Testis (tissue), 2 donors: ENCODE results near the gene LMBRD2.

Source experiments
- POLR2A ChIP-seq: fragments of 450-650 bp; IDR thresholded peaks from one replicate; pipeline ENCODE4 v1.6.1; 2017; ENCODE audit warnings: antibody characterized with exemption, mild to moderate bottlenecking, moderate library complexity
- TF ChIP-seq, protein P1 (sequence below), 3 experiments: fragments of 450-650 bp in 2 of 3; fragments of 200-600 bp in 1 of 3; sonication (generic) in 1 of 3; IDR thresholded peaks; one replicate each; pipeline ENCODE4 v1.5.1; 2016 to 2019; ENCODE audit warnings: antibody characterized with exemption in 3 of 3, mild to moderate bottlenecking in 2 of 3, moderate library complexity in 1 of 3

DNA sequence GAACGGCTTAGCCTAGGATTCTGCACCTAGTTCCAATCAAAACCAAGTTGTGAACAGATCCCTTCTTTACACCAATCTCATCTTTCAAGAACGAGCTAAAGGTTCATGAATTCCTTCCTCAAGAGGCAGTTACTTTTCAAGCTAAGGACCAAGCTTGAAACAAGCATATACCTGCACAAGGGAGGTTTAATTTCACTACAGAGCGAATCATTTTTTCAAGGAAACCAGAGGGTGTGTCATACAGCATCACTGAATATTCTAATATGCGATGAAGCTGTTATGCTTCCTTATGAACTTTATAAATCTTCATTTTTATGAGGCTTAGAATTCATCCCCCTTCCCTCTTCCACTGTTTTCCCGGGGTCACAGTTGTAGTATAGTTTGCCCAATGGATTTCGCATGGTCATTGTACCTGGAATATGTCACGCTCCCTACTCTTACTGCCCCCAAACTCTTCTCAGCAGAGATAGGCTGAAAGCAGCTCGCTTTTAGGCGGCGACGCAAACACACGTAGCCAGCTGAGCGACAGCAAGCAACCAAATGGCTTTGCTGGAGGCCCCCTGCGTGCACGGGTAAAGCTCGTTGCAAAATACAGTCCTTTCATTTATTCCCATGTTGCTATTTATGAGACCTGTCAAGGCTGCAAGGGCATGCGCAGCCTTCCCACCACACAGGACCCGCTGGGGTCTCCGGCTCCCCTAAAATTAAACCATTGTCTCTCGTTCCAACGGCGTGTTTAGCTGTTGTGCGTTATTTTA is 832 bp downstream of the LMBRD2 start:
- TF ChIP-seq POLR2A = no peak
- TF ChIP-seq, protein P1, sequence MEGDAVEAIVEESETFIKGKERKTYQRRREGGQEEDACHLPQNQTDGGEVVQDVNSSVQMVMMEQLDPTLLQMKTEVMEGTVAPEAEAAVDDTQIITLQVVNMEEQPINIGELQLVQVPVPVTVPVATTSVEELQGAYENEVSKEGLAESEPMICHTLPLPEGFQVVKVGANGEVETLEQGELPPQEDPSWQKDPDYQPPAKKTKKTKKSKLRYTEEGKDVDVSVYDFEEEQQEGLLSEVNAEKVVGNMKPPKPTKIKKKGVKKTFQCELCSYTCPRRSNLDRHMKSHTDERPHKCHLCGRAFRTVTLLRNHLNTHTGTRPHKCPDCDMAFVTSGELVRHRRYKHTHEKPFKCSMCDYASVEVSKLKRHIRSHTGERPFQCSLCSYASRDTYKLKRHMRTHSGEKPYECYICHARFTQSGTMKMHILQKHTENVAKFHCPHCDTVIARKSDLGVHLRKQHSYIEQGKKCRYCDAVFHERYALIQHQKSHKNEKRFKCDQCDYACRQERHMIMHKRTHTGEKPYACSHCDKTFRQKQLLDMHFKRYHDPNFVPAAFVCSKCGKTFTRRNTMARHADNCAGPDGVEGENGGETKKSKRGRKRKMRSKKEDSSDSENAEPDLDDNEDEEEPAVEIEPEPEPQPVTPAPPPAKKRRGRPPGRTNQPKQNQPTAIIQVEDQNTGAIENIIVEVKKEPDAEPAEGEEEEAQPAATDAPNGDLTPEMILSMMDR (IDR thresholded peaks at IDR 0.05) = no peak
